Osteocyte (in vitro differentiated cells): ENCODE measurements around the gene LMBR1. TPM values are rescaled to one million over a fixed set of nuclear protein-coding genes. Genes with fewer than 3 reads are reported as not detected.
"Not testable (repeated sequence)": the region's sequence is repeated elsewhere in the genome, so short reads cannot be mapped to it uniquely, and the experiment has no call there.

Source experiments
- DNase-seq: peaks from one replicate; pipeline ENCODE4 v3.0.0; 2021; ENCODE audit warnings: mixed read lengths; ENCODE audit not compliant: unreplicated experiment; ENCODE audit errors: extremely low spot score
- H3K27ac Mint-ChIP-seq: one replicate; pipeline ENCODE4 v1.8.0; 2021; ENCODE audit warnings: mild to moderate bottlenecking, mixed read lengths; ENCODE audit not compliant: unreplicated experiment
- H3K27me3 Mint-ChIP-seq: one replicate; pipeline ENCODE4 v1.8.0; 2021; ENCODE audit warnings: mixed read lengths; ENCODE audit not compliant: unreplicated experiment
- H3K36me3 Mint-ChIP-seq: one replicate; pipeline ENCODE4 v1.8.0; 2021; ENCODE audit warnings: mixed read lengths; ENCODE audit not compliant: unreplicated experiment
- H3K4me1 Mint-ChIP-seq: one replicate; pipeline ENCODE4 v1.8.0; 2021; ENCODE audit warnings: mixed read lengths; ENCODE audit not compliant: unreplicated experiment
- H3K4me3 Mint-ChIP-seq: one replicate; pipeline ENCODE4 v1.8.0; 2021; ENCODE audit warnings: mild to moderate bottlenecking, moderate library complexity, mixed read lengths; ENCODE audit not compliant: unreplicated experiment
- H3K9me3 Mint-ChIP-seq: one replicate; pipeline ENCODE4 v1.8.0; 2021; ENCODE audit warnings: mixed read lengths; ENCODE audit not compliant: unreplicated experiment
- total RNA-seq: library from RNA; stranded (reverse); gene quantifications from 2 replicates; pipeline ENCODE4 v1.2.1, GENCODE V29; 2021
- TF ChIP-seq, protein P1 (sequence below): fragments of 200-600 bp; sonication (generic); IDR thresholded peaks from 2 replicates; pipeline ENCODE4 v1.5.0; 2021; ENCODE audit warnings: antibody characterized with exemption, mild to moderate bottlenecking, moderate library complexity

The LMBR1 gene
- total RNA-seq, 1 donor from 2014 or later: 55.8 TPM

- H3K9me3 Mint-ChIP-seq: no peaks in the 10 kb centered on the region
- TF ChIP-seq, protein P1, sequence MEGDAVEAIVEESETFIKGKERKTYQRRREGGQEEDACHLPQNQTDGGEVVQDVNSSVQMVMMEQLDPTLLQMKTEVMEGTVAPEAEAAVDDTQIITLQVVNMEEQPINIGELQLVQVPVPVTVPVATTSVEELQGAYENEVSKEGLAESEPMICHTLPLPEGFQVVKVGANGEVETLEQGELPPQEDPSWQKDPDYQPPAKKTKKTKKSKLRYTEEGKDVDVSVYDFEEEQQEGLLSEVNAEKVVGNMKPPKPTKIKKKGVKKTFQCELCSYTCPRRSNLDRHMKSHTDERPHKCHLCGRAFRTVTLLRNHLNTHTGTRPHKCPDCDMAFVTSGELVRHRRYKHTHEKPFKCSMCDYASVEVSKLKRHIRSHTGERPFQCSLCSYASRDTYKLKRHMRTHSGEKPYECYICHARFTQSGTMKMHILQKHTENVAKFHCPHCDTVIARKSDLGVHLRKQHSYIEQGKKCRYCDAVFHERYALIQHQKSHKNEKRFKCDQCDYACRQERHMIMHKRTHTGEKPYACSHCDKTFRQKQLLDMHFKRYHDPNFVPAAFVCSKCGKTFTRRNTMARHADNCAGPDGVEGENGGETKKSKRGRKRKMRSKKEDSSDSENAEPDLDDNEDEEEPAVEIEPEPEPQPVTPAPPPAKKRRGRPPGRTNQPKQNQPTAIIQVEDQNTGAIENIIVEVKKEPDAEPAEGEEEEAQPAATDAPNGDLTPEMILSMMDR: no peak
- H3K27ac Mint-ChIP-seq: no peak overlapping the region
- no peak overlapping the region for H3K4me3 Mint-ChIP-seq
- peaks cover 2% of the 10 kb centered on the region for H3K36me3 Mint-ChIP-seq
- H3K4me1 Mint-ChIP-seq: peaks cover 3% of the 10 kb centered on the region
- no peaks in the 10 kb centered on the region for H3K27me3 Mint-ChIP-seq
- DNase-seq: no peak
Measured at GRCh38 chr7:156886020-156886795, 6.8 kb downstream of the LMBR1 start.

DNA sequence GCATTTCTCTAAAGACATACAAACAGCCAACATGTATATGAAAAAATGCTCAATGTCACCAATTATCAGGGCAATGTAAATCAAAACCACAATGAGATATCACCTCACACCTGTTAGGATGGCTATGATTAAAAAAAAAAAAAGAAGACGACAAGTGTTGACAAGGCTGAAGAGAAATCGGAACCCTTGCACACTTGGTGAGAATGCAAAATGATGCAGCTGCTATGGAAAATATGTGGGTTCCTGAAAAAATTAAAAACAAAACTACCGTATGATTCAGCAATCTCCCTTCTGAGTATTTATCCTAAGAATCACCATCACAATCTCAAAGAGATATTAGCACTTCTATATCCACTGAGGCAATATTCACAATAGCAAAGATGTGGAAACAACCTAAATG lies 11.3 kb downstream of the LMBR1 start:
- Mint-ChIP-seq H3K27me3 (no peaks in the 10 kb centered on the region), H3K4me1 (peaks cover 2% of the 10 kb centered on the region), H3K9me3 (peaks cover 18% of the 10 kb centered on the region), H3K36me3 (peaks cover 13% of the 10 kb centered on the region), H3K27ac (no peak overlapping the region), H3K4me3 (no peak overlapping the region)
- no peak for DNase-seq
- TF ChIP-seq, protein P1: no peak

DNA sequence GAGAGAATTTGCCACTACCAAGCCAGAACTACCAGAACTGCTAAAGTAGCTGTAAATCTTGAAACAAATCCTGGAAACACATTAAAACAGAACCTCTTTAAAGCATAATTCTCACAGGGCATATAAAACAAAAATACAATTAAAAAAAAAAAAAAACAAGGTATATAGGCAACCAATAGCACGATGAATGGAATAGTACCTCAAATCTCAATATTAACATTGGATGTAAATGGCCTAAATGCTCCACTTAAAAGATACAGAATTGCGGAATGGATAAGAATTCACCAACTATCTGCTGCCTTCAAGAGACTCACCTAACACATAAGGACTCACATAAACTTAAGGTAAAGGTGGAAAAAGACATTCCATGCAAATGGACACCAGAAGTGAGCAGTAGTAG lies 17.2 kb downstream of the LMBR1 start:
- peaks cover 32% of the 10 kb centered on the region for H3K9me3 Mint-ChIP-seq
- peaks cover 2% of the 10 kb centered on the region for H3K4me1 Mint-ChIP-seq
- no peaks in the 10 kb centered on the region for H3K27me3 Mint-ChIP-seq
- H3K36me3 Mint-ChIP-seq: peaks cover 24% of the 10 kb centered on the region
- no peak for DNase-seq
- H3K4me3 Mint-ChIP-seq: no peak overlapping the region
- no peak overlapping the region for H3K27ac Mint-ChIP-seq
- TF ChIP-seq, protein P1: no peak

- H3K4me1 Mint-ChIP-seq, H3K36me3 Mint-ChIP-seq: not testable (repeated sequence)
Measured at GRCh38 chr7:156868363-156868762, 24.6 kb downstream of the LMBR1 start.

GRCh38 chr7:156865493-156865892 lies 27.5 kb downstream of the LMBR1 start:
- H3K27ac Mint-ChIP-seq: no peak overlapping the region
- H3K4me1 Mint-ChIP-seq: no peaks in the 10 kb centered on the region
- DNase-seq: no peak
- no peak overlapping the region for H3K4me3 Mint-ChIP-seq
- TF ChIP-seq, protein P1: no peak
- no peaks in the 10 kb centered on the region for H3K27me3 Mint-ChIP-seq
- peaks cover 5% of the 10 kb centered on the region for H3K9me3 Mint-ChIP-seq
- peaks cover 12% of the 10 kb centered on the region for H3K36me3 Mint-ChIP-seq

More at GRCh38 chr7:156868363-156868762, 24.6 kb downstream of the LMBR1 start:
- not testable (repeated sequence) for H3K4me3 Mint-ChIP-seq, H3K27ac Mint-ChIP-seq, DNase-seq, H3K9me3 Mint-ChIP-seq, H3K27me3 Mint-ChIP-seq

DNA sequence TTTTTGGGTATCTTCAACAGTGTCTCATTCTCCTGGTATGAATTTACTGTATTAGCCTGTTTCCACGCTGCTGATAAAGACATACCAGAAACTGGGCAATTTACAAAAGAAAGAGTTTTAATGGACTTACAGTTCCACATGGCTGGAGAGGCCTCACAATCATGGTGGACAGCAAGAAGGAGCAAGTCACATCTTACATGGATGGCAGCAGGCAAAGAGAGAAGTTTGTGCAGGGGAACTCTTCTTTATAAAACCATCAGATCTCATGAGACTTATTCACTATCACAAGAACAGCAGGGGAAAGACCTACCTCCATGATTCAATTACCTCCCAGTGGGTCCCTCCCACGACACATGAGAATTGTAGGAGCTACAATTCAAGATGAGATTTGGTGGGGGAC lies 31.0 kb downstream of the LMBR1 start:
- H3K27me3 Mint-ChIP-seq, H3K27ac Mint-ChIP-seq, DNase-seq, H3K4me3 Mint-ChIP-seq, H3K4me1 Mint-ChIP-seq: not testable (repeated sequence)
- H3K36me3 Mint-ChIP-seq: peaks cover 36% of the 10 kb centered on the region
- H3K9me3 Mint-ChIP-seq: peaks cover 31% of the 10 kb centered on the region
